Heart left ventricle (tissue), 13 donors: Measurements from ENCODE around the gene CLHC1.
"Not testable (repeated sequence)": the region's sequence is repeated elsewhere in the genome, so short reads cannot be mapped to it uniquely, and the experiment has no call there.

ENCODE experiments used
- POLR2A ChIP-seq, 2 donors: fragments of 450-650 bp; IDR thresholded peaks; one replicate each; pipeline ENCODE4 v1.6.1; 2017; ENCODE audit warnings: antibody characterized with exemption in 2 of 2, mild to moderate bottlenecking in 2 of 2, moderate library complexity in 2 of 2
- TF ChIP-seq, protein P1 (sequence below), 12 donors: fragments of 200-600 bp; sonication (generic) in 4 of 12; IDR thresholded peaks; one replicate each; pipeline versions ENCODE4 v1.5.0 to v1.8.0; 2018 to 2022; ENCODE audit warnings: antibody characterized with exemption in 12 of 12, mild to moderate bottlenecking in 5 of 12
- donor health status: ischemic (EF 13 %, LVEDD 7.1; RV severe dilation, severe dysfunction).
- donor health status: DM: no; HTN: yes; CAD: no.
- donor health status: DM: no; HTN: no; CAD: no.
- donor health status: ischemic (EF 25% LVEDD 6.9; RV normal size, moderate dysfunction).
- donor health status: ischemic (EF 25% LVEDD 5.7; RV mildly dilated, moderate dysfunction).
- donor health status: ischemic (EF 35%, LVEDD 5.7; RV mildly dilated, moderate dysfunction).
- donor health status: nonischemic (EF 11% LVEDD 7.7; RV severe dilation, severe dysfunction).
- donor health status: DM: yes; HTN: yes; CAD: no.
- donor health status: PGD.
- donor health status: ischemic (EF 29% LVEDD 5.4; RV normal size, mild dysfunction).
- donor health status: nonischemic (EF 23%, LVEDD 6.1; RV moderate dilation, normal function).

DNA sequence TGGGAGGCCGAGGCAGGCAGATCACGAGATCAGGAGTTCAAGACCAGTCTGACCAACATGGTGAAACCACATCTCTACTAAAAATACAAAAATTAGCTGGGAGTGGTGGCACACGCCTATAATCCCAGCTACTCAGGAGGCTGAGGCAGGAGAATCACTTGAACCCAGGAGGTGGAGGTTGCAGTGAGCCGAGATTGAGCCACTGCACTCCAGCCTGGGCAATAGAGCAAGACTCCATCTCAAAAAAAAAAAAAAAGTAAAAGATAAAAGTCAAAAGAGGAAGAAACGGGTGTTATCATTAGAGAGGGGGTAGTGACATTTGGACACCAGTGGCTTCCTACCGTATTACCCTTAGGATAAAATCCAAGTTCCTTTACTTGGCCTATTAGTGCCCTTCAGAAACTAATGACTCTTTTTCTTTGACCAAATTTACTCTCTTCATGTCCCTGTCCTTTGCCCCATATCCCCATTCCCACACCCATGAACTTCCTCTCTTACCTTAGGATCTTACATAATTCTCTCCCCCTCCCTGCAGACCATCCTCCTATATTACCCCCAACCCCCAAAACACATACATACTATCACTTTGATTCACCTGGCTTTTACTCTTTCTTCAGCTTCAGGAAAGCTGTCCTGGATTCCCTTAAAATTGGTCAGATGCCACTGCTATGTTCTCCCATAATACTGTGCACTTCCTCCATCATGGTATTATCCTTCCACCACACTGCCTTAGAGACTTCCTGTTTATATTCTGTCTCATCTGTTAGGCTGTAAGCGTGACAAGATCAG is 4.5 kb downstream of the CLHC1 start:
- TF ChIP-seq POLR2A (IDR thresholded peaks at IDR 0.05) = not testable (repeated sequence)
- TF ChIP-seq, protein P1, sequence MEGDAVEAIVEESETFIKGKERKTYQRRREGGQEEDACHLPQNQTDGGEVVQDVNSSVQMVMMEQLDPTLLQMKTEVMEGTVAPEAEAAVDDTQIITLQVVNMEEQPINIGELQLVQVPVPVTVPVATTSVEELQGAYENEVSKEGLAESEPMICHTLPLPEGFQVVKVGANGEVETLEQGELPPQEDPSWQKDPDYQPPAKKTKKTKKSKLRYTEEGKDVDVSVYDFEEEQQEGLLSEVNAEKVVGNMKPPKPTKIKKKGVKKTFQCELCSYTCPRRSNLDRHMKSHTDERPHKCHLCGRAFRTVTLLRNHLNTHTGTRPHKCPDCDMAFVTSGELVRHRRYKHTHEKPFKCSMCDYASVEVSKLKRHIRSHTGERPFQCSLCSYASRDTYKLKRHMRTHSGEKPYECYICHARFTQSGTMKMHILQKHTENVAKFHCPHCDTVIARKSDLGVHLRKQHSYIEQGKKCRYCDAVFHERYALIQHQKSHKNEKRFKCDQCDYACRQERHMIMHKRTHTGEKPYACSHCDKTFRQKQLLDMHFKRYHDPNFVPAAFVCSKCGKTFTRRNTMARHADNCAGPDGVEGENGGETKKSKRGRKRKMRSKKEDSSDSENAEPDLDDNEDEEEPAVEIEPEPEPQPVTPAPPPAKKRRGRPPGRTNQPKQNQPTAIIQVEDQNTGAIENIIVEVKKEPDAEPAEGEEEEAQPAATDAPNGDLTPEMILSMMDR (IDR thresholded peaks at IDR 0.05) = not testable (repeated sequence)
